Endothelial cell of umbilical vein (primary cell): Measurements from ENCODE around the gene TOMM34. TPM values are rescaled to one million over a fixed set of nuclear protein-coding genes. Genes with fewer than 3 reads are reported as not detected.

Source experiments
- BruUV-seq: library from RNA; stranded (reverse); fragments of 400-500 nt; replicated peaks from 2 replicates; lab custom pipeline; 2021; lab: Mats Ljungman, UMichigan
- CTCF ChIA-PET: fragments of 300-600, 350-600 bp; sonication (Branson Sonifier 250); formaldehyde crosslinking; loops from one replicate; lab custom pipeline; 2021; ENCODE audit warnings: antibody characterized with exemption, inconsistent platforms; lab: Charles Lee
- POLR2A ChIA-PET: fragments of 300-600, 350-600 bp; sonication (Branson Sonifier 250); formaldehyde crosslinking; loops from one replicate; lab custom pipeline; 2021; ENCODE audit warnings: antibody characterized with exemption, inconsistent platforms; lab: Charles Lee
- DNase-seq: peaks from one replicate; pipeline ENCODE4 v3.0.0-alpha.2; 2011; ENCODE audit warnings: low read depth, low spot score
- FAIRE-seq: peaks from 2 replicates; lab custom pipeline; 2011; peaks lifted over from hg19 to GRCh38; lab: Jason Lieb, UNC
- H2AFZ ChIP-seq: 2 replicates; pipeline ENCODE4 v1.6.0; 2012; ENCODE audit warnings: low read depth, low read length, control low read depth, inconsistent platforms
- H3K27ac ChIP-seq: 2 replicates; pipeline ENCODE4 v1.5.1; 2011; ENCODE audit warnings: low read depth, mild to moderate bottlenecking, control low read depth, low read length, moderate library complexity; ENCODE audit not compliant: insufficient read depth
- H3K27me3 ChIP-seq, 2 experiments: 2 replicates each; pipeline versions ENCODE4 v1.6.0 to v1.6.1; 2011; ENCODE audit warnings: low read length in 2 of 2, mixed read lengths in 1 of 2; ENCODE audit not compliant: control insufficient read depth in 2 of 2, insufficient read depth in 2 of 2
- H3K36me3 ChIP-seq, 2 experiments: 2 replicates in 1 of 2; 3 replicates in 1 of 2; pipeline ENCODE4 v1.5.1; 2011; ENCODE audit warnings: low read length in 2 of 2, mild to moderate bottlenecking in 1 of 2, moderate library complexity in 1 of 2; ENCODE audit not compliant: control insufficient read depth in 2 of 2, insufficient read depth in 2 of 2; ENCODE audit errors: extremely low read depth in 1 of 2
- H3K4me1 ChIP-seq: 3 replicates; pipeline ENCODE4 v1.5.1; 2011; ENCODE audit warnings: mild to moderate bottlenecking, low read length; ENCODE audit not compliant: control insufficient read depth, insufficient read depth; ENCODE audit errors: extremely low read depth
- H3K4me2 ChIP-seq: 2 replicates; pipeline ENCODE4 v1.6.1; 2011; ENCODE audit warnings: low read length, control low read depth, mixed read lengths; ENCODE audit not compliant: insufficient read depth
- H3K4me3 ChIP-seq, 3 experiments: fragments of 200-600 bp in 1 of 3; sonication (generic), shearing (Covaris generic) in 1 of 3; replicated peaks in 1 of 3; 2 replicates each; pipeline ENCODE4 v1.5.1; 2011 to 2016; ENCODE audit warnings: control low read depth in 3 of 3, low read length in 3 of 3, mild to moderate bottlenecking in 2 of 3, inconsistent platforms in 1 of 3, low read depth in 1 of 3, moderate library complexity in 1 of 3; ENCODE audit not compliant: insufficient read depth in 1 of 3
- H3K79me2 ChIP-seq: 2 replicates; pipeline ENCODE4 v1.6.0; 2012; ENCODE audit warnings: low read length, inconsistent platforms; ENCODE audit not compliant: control insufficient read depth, insufficient read depth
- H3K9ac ChIP-seq: replicated peaks from 2 replicates; pipeline ENCODE3; 2011; ENCODE audit warnings: low read length, control low read depth; ENCODE audit not compliant: insufficient read depth; ENCODE audit errors: extremely low read depth
- H3K9me1 ChIP-seq: replicated peaks from 3 replicates; pipeline ENCODE4 v1.6.0; 2011; ENCODE audit warnings: mild to moderate bottlenecking, low read length; ENCODE audit not compliant: control insufficient read depth, insufficient read depth; ENCODE audit errors: extremely low read depth
- H3K9me3 ChIP-seq: replicated peaks from 2 replicates; pipeline ENCODE4 v1.5.1; 2012; ENCODE audit warnings: low read length, inconsistent platforms; ENCODE audit not compliant: control insufficient read depth, insufficient read depth
- H4K20me1 ChIP-seq: replicated peaks from 2 replicates; pipeline ENCODE3; 2011; ENCODE audit warnings: mild to moderate bottlenecking, low read length; ENCODE audit not compliant: control insufficient read depth, insufficient read depth; ENCODE audit errors: extremely low read depth
- EZH2 ChIP-seq: IDR thresholded peaks from 2 replicates; pipeline ENCODE4 v1.6.1; 2012; ENCODE audit warnings: borderline replicate concordance, low read depth, mild to moderate bottlenecking, moderate library complexity, low read length, inconsistent platforms; ENCODE audit not compliant: severe bottlenecking
- FOS ChIP-seq: IDR thresholded peaks from 2 replicates; pipeline ENCODE4 v1.6.1; 2011; ENCODE audit warnings: mild to moderate bottlenecking, low read length, moderate library complexity, borderline replicate concordance; ENCODE audit not compliant: insufficient read depth
- GATA2 ChIP-seq: IDR thresholded peaks from 2 replicates; pipeline ENCODE4 v1.7.0; 2011; ENCODE audit warnings: low read depth, mild to moderate bottlenecking, moderate library complexity, mixed read lengths, low read length; ENCODE audit not compliant: insufficient read length, insufficient read depth
- JUN ChIP-seq: IDR thresholded peaks from 2 replicates; pipeline ENCODE4 v1.6.1; 2011; ENCODE audit warnings: borderline replicate concordance, low read depth; ENCODE audit not compliant: insufficient read length, insufficient read depth
- MAX ChIP-seq: IDR thresholded peaks from 2 replicates; pipeline ENCODE4 v1.6.1; 2011; ENCODE audit not compliant: insufficient read depth, insufficient read length
- MYC ChIP-seq: IDR thresholded peaks from one replicate; pipeline ENCODE4 v1.6.1; 2011; ENCODE audit warnings: mild to moderate bottlenecking, low read depth, low read length
- POLR2A ChIP-seq: IDR thresholded peaks from 2 replicates; pipeline ENCODE4 v1.6.1; 2012; ENCODE audit warnings: low read depth, mild to moderate bottlenecking, control low read depth, low read length
- POLR2AphosphoS5 ChIP-seq: IDR thresholded peaks from 2 replicates; pipeline ENCODE4 v1.6.1; 2012; ENCODE audit warnings: low read depth, mild to moderate bottlenecking, control low read depth, low read length, moderate library complexity; ENCODE audit not compliant: insufficient read depth
- dilution Hi-C: fragments of 300-500 bp; cut with MboI; formaldehyde crosslinking; loops from one replicate; pipeline ENCODE4 v1.15.0; 2019; ENCODE audit warnings: low sequenced_read_pairs; ENCODE audit not compliant: extremely low pct_ligation_motif_present
- intact Hi-C: fragments of 100-400 bp; cut with micrococcal nuclease; formaldehyde crosslinking; loops from one replicate; pipeline ENCODE4 v1.10.0; 2022
- polyA plus RNA-seq, 4 experiments: library from polyadenylated mRNA; depleted of rRNA in 3 of 4; stranded (reverse) in 3 of 4; unstranded in 1 of 4; fragments of >200 nt; gene quantifications; 2 replicates each; pipeline versions ENCODE4 v1.2.1 to v1.2.3, GENCODE V29; 2011 to 2012; ENCODE audit warnings: missing spikeins in 1 of 4
- total RNA-seq: library from RNA; stranded (reverse); gene quantifications from 2 replicates; pipeline ENCODE4 v1.2.3, GENCODE V29; 2021
- TF ChIP-seq, protein P1 (sequence below), 2 donors: IDR thresholded peaks; 1 replicate in 1 of 2; 2 replicates in 1 of 2; pipeline ENCODE4 v1.5.1; 2011; ENCODE audit warnings: low read length in 2 of 2, mild to moderate bottlenecking in 2 of 2, moderate library complexity in 2 of 2, control low read depth in 1 of 2, inconsistent platforms in 1 of 2, low read depth in 1 of 2; ENCODE audit not compliant: insufficient read depth in 1 of 2; ENCODE audit errors: extremely low read depth in 1 of 2

The TOMM34 gene
- total and polyA plus RNA-seq, 2 donors (not counting 3 experiments of a cell fraction or from before 2014, with no cell fraction given): 36.3 to 44.2 TPM

- H2AFZ ChIP-seq: no peak overlapping the region
- no peak overlapping the region for H3K27ac ChIP-seq
Measured at GRCh38 chr20:44981736-44982406, 21.7 kb upstream of the TOMM34 start.

More at GRCh38 chr20:44981736-44982406, 21.7 kb upstream of the TOMM34 start:
- TF ChIP-seq FOS (no peak), JUN (no peak), POLR2AphosphoS5 (no peak), POLR2A (no peak), EZH2 (no peak), MYC (no peak), MAX (no peak), GATA2 (no peak)
- TF ChIP-seq, protein P1, sequence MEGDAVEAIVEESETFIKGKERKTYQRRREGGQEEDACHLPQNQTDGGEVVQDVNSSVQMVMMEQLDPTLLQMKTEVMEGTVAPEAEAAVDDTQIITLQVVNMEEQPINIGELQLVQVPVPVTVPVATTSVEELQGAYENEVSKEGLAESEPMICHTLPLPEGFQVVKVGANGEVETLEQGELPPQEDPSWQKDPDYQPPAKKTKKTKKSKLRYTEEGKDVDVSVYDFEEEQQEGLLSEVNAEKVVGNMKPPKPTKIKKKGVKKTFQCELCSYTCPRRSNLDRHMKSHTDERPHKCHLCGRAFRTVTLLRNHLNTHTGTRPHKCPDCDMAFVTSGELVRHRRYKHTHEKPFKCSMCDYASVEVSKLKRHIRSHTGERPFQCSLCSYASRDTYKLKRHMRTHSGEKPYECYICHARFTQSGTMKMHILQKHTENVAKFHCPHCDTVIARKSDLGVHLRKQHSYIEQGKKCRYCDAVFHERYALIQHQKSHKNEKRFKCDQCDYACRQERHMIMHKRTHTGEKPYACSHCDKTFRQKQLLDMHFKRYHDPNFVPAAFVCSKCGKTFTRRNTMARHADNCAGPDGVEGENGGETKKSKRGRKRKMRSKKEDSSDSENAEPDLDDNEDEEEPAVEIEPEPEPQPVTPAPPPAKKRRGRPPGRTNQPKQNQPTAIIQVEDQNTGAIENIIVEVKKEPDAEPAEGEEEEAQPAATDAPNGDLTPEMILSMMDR (IDR thresholded peaks at IDR 0.05; ENCODE audit: extremely low read depth in 1 of 2, insufficient read depth in 1 of 2, low read depth in 1 of 2, low read length in 2 of 2): no peak
- H3K27me3 ChIP-seq: no peaks in the 10 kb centered on the region
- no peaks in the 10 kb centered on the region for H4K20me1 ChIP-seq
- no peak overlapping the region for H3K4me2 ChIP-seq
- intact Hi-C loops (no loop called here), dilution Hi-C loops (no loop called here)
- no peaks in the 10 kb centered on the region for H3K4me1 ChIP-seq
- FAIRE-seq: no peak
- no peak overlapping the region for H3K9ac ChIP-seq
- no TSS peak for BruUV-seq
- CTCF ChIA-PET: interaction anchor here (0.6 to 1.0 kb wide), 2 partner anchors 10 to 483 kb away, joined by 3 read pairs; no protein-coding TSS in a partner anchor
- H3K9me1 ChIP-seq: no peaks in the 10 kb centered on the region
- POLR2A ChIA-PET: no interaction called here
- no peak overlapping the region for H3K4me3 ChIP-seq
- no peaks in the 10 kb centered on the region for H3K9me3 ChIP-seq
- no peaks in the 10 kb centered on the region for H3K79me2 ChIP-seq
- DNase-seq: no peak
- peaks cover 3 to 7% of the 10 kb centered on the region in 2 experiments for H3K36me3 ChIP-seq
